ENCODE data around the gene FOXN3.

Gene FOXN3

DNA sequence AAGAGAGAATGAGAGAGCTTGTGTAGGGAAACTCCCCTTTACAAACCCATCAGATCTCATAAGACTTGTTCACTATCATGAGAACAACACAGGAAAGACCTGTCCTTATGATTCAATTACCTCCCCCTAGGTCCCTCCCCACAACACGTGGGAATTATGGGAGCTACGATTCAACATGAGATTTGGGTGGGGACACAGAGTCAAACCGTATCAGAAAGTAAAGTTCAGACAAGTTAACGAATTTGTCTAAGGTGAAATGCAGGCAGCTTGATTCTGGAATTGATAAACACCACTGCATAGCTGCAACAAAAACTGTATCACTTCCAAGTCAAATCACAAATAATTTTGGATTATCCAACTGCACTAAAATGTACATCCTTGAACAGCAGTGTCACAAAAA is 47.4 kb downstream of the FOXN3 start:
- Histone ChIP-seq H3K27ac (no peak overlapping the region), H3K36me3 (ENCODE audit: insufficient read depth, low read length) (no peaks in the 10 kb centered on the region), H3K9ac (ENCODE audit: insufficient read length) (no peak overlapping the region), H3K9me3 (ENCODE audit: low read depth, low read length) (no peaks in the 10 kb centered on the region), H3K4me3 (no peak overlapping the region)
- no peak for TF ChIP-seq POLR2AphosphoS5 (IDR thresholded peaks at IDR 0.05; ENCODE audit: borderline replicate concordance, low read depth, low read length)
- DNase-seq (ENCODE audit: low read depth, low spot score) = no peak

DNA sequence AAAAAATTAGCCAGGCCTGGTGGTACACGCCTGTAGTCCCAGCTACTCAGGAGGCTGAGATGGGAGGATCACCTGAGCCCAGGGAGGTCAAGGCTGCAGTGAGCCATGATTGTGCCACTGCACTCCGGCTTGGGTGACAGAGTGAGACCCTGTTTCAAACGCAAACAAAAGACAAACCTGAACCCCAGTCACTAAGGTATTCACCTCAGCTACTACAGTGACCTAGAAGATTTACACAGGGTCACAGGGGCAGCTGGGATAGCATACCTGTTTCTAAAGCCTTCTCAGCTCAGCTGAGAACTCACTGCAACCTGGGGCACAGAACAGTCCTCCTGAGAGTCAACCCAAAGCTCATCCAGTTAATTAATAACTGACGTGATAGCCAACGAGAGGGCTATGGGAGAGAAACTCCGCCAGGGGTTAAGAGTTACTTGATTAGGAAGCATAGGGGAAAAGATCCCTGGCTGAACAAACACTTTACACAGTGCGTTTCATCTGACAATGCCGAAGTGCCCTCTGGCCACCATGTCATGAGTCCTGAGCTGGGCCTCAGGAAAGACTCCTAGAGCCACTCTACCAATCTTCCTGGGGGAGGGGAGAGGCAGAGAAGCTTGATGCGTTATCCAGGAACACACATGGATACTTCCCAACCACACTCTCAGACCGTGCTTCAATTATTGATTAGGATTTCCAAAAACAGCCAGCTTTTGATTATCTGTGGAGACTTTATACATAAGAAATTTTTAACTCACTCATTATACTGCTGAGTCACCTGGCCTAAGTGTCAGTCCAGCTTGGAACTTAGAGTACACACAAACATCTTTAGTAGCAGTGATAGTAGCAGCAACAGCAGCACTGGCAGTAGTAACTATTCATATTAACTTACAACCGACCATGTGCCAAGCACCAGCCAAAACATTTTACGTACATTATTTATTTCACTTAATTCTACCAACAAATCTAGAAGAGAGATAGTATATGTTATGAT is 48.2 kb downstream of the FOXN3 start:
- TF ChIP-seq FOXP2 (optimal IDR thresholded peaks at IDR 0.05; ENCODE audit: control extremely low read depth, extremely low read length, insufficient read depth) (no peak), POLR2AphosphoS5 (IDR thresholded peaks at IDR 0.05; ENCODE audit: borderline replicate concordance, low read depth, low read length) (no peak), EZH2 (IDR thresholded peaks at IDR 0.05) (no peak)
- Histone ChIP-seq H3K9ac (ENCODE audit: insufficient read length) (no peak overlapping the region), H3K27ac (no peak overlapping the region), H3K9me3 (ENCODE audit: low read depth, low read length) (no peaks in the 10 kb centered on the region), H3K4me3 (no peak overlapping the region), H3K36me3 (ENCODE audit: insufficient read depth, low read length) (no peaks in the 10 kb centered on the region)
- no peak for DNase-seq (ENCODE audit: low read depth, low spot score)

- no peak for TF ChIP-seq FOXP2 (optimal IDR thresholded peaks at IDR 0.05; ENCODE audit: control extremely low read depth, extremely low read length, insufficient read depth)
- TF ChIP-seq POLR2AphosphoS5 (IDR thresholded peaks at IDR 0.05; ENCODE audit: borderline replicate concordance, low read depth, low read length) = no peak
- no peak for TF ChIP-seq EZH2 (IDR thresholded peaks at IDR 0.05)
- no peak overlapping the region for H3K27ac ChIP-seq
- no peak for DNase-seq (ENCODE audit: low read depth, low spot score)
- H3K4me3 ChIP-seq = no peak overlapping the region
- H3K9me3 ChIP-seq (ENCODE audit: low read depth, low read length) = no peaks in the 10 kb centered on the region
- no peak overlapping the region for H3K9ac ChIP-seq (ENCODE audit: insufficient read length)
- H3K36me3 ChIP-seq (ENCODE audit: insufficient read depth, low read length) = no peaks in the 10 kb centered on the region
Observed at GRCh38 chr14:89367779-89368120, 49.3 kb downstream of the FOXN3 start.

GRCh38 chr14:89366864-89367778 is 49.9 kb downstream of the FOXN3 start:
- no peaks in the 10 kb centered on the region for H3K36me3 ChIP-seq (ENCODE audit: insufficient read depth, low read length)
- peak overlapping the region; percentile 55; the same call in 1 of the 2 replicates for H3K27ac ChIP-seq
- no peaks in the 10 kb centered on the region for H3K9me3 ChIP-seq (ENCODE audit: low read depth, low read length)
- H3K4me3 ChIP-seq = no peak overlapping the region
- no peak for DNase-seq (ENCODE audit: low read depth, low spot score)
- no peak overlapping the region for H3K9ac ChIP-seq (ENCODE audit: insufficient read length)
- TF ChIP-seq FOXP2 (optimal IDR thresholded peaks at IDR 0.05; ENCODE audit: control extremely low read depth, extremely low read length, insufficient read depth) (no peak), POLR2AphosphoS5 (IDR thresholded peaks at IDR 0.05; ENCODE audit: borderline replicate concordance, low read depth, low read length) (no peak), EZH2 (IDR thresholded peaks at IDR 0.05) (no peak)

- Histone ChIP-seq H3K27ac (no peak overlapping the region), H3K9ac (ENCODE audit: insufficient read length) (no peak overlapping the region), H3K36me3 (ENCODE audit: insufficient read depth, low read length) (no peaks in the 10 kb centered on the region), H3K9me3 (ENCODE audit: low read depth, low read length) (no peaks in the 10 kb centered on the region), H3K4me3 (no peak overlapping the region)
- DNase-seq (ENCODE audit: low read depth, low spot score) = no peak
- TF ChIP-seq EZH2 (IDR thresholded peaks at IDR 0.05) = no peak
- TF ChIP-seq FOXP2 (optimal IDR thresholded peaks at IDR 0.05; ENCODE audit: control extremely low read depth, extremely low read length, insufficient read depth) = no peak
- no peak for TF ChIP-seq POLR2AphosphoS5 (IDR thresholded peaks at IDR 0.05; ENCODE audit: borderline replicate concordance, low read depth, low read length)
Observed at GRCh38 chr14:89365061-89365801, 51.8 kb downstream of the FOXN3 start.

DNA sequence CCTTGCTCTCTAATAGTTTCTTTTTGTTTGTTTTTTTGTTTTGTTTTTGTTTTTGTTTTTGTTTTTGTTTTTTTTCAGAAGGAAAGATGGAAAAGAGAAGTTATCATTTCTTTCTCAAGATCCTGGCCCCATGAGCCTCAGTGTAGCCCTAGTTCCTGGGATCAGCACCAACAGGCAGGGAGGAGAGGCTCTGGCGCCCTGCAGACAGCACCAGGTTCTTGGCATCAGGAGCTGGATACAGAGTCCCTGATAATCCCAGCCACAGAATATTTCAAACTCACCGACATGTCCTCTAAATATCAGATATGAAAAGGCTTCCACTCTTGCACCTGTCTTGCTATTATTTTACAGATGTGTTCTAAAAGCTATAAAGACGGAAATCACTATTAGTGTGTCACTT is 52.7 kb downstream of the FOXN3 start:
- no peak overlapping the region for H3K4me3 ChIP-seq
- no peak overlapping the region for H3K9ac ChIP-seq (ENCODE audit: insufficient read length)
- H3K36me3 ChIP-seq (ENCODE audit: insufficient read depth, low read length) = no peaks in the 10 kb centered on the region
- DNase-seq (ENCODE audit: low read depth, low spot score) = no peak
- no peak overlapping the region for H3K27ac ChIP-seq
- TF ChIP-seq POLR2AphosphoS5 (IDR thresholded peaks at IDR 0.05; ENCODE audit: borderline replicate concordance, low read depth, low read length) (no peak), FOXP2 (optimal IDR thresholded peaks at IDR 0.05; ENCODE audit: control extremely low read depth, extremely low read length, insufficient read depth) (no peak), EZH2 (IDR thresholded peaks at IDR 0.05) (no peak)
- no peaks in the 10 kb centered on the region for H3K9me3 ChIP-seq (ENCODE audit: low read depth, low read length)

- DNase-seq (ENCODE audit: low read depth, low spot score) = no peak
- TF ChIP-seq EZH2 (IDR thresholded peaks at IDR 0.05) = no peak
- TF ChIP-seq FOXP2 (optimal IDR thresholded peaks at IDR 0.05; ENCODE audit: control extremely low read depth, extremely low read length, insufficient read depth) = no peak
- TF ChIP-seq POLR2AphosphoS5 (IDR thresholded peaks at IDR 0.05; ENCODE audit: borderline replicate concordance, low read depth, low read length) = no peak
- Histone ChIP-seq H3K9ac (ENCODE audit: insufficient read length) (no peak overlapping the region), H3K27ac (no peak overlapping the region), H3K36me3 (ENCODE audit: insufficient read depth, low read length) (no peaks in the 10 kb centered on the region), H3K9me3 (ENCODE audit: low read depth, low read length) (no peaks in the 10 kb centered on the region), H3K4me3 (no peak overlapping the region)
Observed at GRCh38 chr14:89360277-89360676, 56.8 kb downstream of the FOXN3 start.

Measured in SK-N-MC (cell line).